RPMI8226 (cell line): ENCODE data around the gene PSMC6.
"Not testable (repeated sequence)": the region's sequence is repeated elsewhere in the genome, so short reads cannot be mapped to it uniquely, and the experiment has no call there.

Experiments used
- DNase-seq: peaks from one replicate; pipeline ENCODE4 v3.0.0-alpha.2; 2015

The PSMC6 gene

GRCh38 chr14:52723514-52724359 lies 16.7 kb downstream of the PSMC6 start:
- no peak for DNase-seq

DNA sequence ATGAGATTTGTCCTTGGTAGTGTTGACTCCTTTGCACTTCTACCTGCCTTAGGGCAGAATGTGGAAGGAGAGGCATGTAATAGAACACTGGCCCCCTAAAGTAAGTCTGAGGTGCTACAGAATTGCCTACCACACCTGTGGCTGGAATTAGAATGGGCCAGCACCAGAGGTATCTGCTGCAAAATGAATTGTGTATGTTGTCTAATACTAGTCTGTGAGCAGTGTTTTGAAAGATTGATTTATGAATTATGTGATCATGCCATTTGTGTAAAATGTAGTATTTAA lies 17.3 kb downstream of the PSMC6 start:
- DNase-seq: no peak

DNA sequence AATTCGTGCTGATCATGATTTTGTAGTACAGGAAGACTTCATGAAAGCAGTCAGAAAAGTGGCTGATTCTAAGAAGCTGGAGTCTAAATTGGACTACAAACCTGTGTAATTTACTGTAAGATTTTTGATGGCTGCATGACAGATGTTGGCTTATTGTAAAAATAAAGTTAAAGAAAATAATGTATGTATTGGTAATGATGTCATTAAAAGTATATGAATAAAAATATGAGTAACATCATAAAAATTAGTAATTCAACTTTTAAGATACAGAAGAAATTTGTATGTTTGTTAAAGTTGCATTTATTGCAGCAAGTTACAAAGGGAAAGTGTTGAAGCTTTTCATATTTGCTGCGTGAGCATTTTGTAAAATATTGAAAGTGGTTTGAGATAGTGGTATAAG lies 20.5 kb downstream of the PSMC6 start:
- DNase-seq: not testable (repeated sequence)

DNA sequence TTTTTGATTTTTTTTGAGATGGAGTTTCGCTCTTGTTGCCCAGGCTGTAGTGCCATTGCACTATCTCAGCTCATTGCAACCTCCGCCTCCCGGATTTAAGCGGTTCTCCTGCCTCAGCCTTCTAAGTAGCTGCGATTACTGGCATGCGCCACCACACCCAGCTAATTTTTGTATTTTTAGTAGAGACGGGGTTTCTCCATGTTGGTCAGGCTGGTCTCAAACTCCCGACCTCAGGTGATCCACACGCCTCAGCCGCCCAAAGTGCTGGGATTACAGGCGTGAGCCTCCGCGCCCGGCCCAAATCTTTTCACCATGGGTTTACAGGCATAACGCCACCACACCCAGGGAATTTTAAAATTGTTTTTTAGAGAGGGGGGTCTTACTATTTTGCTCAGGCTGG lies 22.0 kb downstream of the PSMC6 start:
- DNase-seq: not testable (repeated sequence)

DNA sequence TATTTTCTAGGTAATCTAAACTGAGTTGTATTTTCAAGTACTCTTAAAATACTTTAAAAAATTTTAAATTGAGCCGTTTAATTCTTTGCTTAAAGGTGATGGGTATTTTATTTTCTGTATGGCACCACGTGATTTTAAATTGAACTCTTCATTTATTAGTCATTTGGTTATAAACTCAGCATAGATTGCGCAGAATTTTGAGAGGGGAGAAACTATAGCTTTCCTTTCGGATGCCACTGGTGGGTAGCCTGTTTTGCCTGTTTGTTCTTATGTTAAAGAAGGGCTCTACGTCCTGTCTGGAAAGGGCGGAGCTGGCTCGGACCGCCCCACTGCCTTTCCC lies 22.6 kb downstream of the PSMC6 start:
- no peak for DNase-seq

GRCh38 chr14:52729925-52730708 lies 23.1 kb downstream of the PSMC6 start, which contains the start of gene STYX:
STYX (plus strand) TSS chr14:52730166; CDS start chr14:52730475, 309 bp downstream.
- peak; percentile 97 for DNase-seq

DNA sequence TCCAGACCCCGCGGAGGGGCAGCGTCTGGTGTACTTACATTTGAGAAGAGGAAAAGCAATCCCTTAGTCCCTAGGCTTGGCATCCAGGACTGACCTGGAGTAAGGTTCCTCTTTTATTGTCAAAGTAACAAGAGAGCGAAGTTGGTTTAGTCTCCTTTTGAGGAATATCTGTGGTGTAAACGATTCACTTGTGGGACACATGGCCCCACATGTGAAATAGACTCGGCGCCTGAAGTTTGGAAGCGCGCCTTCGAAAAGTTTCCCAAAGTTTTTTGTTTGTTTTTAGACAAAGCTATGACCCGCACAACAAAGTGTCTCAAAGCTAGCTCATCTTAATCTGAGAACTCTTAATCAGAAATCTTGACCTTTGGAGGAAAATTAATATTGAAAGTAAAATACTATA lies 23.7 kb downstream of the PSMC6 start:
- peak; percentile 29 for DNase-seq

- DNase-seq: no peak
These were observed 26.8 kb downstream of the PSMC6 start for GRCh38 chr14:52733824-52734223.

DNA sequence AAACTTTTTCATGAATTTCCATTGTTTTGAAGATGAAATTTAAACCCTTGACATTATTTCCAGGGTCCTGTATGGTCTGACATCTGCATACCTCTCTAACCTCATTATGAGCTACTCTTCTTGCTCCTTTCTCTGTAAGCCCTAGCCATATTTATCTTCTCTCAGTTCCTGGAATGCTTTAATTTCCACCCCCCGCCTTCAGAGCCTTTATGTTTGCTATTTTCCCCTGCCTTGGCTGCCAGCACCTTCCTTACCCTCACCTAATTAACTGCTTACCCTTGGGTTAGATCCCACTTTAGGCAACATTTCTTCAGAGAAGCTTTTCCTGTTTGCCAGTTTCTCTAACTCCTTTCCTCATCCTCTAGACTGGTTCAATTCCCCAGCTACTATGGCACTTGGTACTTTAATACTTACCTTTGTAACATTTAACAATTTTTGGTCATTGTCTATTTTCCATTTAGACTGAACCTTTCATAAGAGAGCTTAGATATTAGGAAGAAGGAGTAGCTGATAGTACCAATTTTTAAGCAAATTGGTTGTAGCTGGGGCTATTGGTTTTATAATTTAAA lies 29.0 kb downstream of the PSMC6 start:
- DNase-seq: no peak

DNA sequence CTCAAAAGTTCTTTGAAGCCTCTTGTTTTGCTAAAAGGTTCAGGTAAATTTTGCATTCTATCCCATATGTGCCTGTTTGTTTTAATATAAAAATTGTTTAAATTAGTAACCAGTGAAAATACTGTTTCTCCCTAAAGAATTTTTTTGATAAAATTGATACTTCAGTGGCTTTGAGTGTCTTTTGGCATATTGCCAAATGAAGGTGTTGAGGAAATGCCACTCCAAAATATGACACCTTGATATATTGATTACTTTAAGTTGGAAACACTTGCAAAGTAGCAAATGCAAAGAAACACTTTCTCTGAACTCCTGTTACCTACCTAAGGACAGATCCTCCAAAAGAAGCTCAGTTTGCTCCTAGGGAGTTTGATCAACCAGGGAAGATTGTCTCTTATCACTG lies 31.4 kb downstream of the PSMC6 start:
- no peak for DNase-seq

GRCh38 chr14:52740751-52741150 lies 33.8 kb downstream of the PSMC6 start:
- no peak for DNase-seq

GRCh38 chr14:52741865-52742264 lies 34.9 kb downstream of the PSMC6 start:
- no peak for DNase-seq

- no peak for DNase-seq
These were observed 41.8 kb downstream of the PSMC6 start for GRCh38 chr14:52748647-52749292.

DNA sequence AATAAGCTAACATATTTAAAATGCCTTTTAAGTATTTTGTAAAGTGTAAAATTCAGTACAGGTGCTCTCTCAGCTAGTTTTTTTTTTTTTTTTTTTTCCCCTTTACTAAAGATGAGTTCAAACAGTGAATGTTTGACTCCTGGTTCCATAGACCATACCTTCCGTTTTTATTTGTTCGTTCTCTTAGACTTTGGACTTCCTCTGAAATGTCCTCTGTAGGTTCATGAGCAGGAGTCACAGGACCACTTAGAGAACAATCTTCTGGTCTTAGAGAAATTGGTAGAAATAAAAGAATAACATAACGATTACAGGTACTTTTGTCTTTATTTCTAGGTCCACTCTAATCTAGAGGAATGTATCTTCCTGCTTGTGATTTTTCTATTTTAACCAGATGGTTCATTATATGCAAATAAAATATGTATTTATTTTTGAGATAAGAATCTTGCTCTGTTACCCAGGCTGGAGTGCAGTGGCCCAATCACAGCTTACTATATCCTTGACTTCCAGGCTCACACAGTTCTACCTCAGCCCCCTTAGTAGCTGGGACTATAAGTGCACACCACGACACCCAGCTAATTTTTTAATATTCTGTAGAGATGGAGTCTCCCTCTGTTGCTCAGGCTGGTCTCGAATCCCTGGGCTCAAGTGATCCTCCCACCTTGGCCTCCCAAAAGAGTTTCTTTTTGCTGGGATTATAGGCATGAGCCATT lies 48.8 kb downstream of the PSMC6 start:
- DNase-seq: no peak

DNA sequence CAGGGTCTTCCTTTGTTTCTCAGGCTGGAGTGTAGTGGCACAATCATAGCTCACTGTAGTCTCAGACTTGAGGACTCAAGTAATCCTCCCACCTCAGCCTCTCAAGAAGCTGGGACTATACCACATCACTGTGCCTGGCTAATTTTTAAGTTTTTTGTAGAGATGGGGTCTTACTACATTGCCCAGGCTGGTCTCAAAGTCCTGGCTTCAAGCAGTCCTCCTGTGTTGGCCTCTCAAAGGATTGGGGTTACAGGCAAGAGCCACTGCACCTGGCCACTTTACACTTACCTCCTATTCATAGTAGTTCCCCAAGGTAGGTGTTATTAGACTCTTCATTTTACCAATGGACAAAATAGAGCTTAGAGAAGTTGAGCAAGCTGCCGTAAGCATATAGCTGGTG lies 52.1 kb downstream of the PSMC6 start:
- DNase-seq: no peak

GRCh38 chr14:52762923-52763322 lies 55.9 kb downstream of the PSMC6 start:
- not testable (repeated sequence) for DNase-seq

DNA sequence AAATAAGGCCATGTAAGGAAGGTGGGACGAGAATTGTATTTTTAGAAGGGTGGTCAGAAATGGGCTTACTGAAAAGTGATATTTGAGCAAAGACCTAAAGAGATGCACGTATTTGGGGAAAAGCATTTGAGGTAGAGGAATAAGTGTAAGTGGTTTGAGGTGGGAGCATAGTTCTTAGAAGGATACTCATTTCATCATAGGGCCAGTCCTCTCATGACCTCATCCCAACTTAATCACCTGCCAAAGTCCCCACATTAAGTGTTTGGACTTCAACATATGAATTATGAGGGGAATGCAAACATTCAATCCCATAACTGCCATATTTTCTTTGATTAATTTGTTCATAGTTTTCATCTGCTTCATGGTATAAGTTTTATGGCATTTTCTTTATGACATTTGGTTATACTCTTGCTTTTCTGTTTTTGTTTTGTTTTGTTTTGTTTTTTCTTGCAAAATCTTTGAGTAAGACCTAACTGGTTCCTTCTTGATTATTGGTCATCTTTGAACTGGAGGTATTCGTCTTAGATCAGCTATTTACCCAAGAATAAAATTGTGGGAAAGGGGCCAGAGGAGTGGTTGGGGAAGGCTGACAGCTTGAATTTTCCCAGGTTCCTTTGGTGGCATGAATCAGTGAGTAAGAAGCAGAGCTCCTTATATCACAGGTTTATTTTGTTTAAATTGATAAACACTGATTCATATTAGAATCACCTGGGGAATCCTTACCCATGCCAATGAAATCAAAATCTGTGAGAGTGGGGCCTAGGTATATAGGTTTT lies 60.2 kb downstream of the PSMC6 start:
- DNase-seq: no peak

DNA sequence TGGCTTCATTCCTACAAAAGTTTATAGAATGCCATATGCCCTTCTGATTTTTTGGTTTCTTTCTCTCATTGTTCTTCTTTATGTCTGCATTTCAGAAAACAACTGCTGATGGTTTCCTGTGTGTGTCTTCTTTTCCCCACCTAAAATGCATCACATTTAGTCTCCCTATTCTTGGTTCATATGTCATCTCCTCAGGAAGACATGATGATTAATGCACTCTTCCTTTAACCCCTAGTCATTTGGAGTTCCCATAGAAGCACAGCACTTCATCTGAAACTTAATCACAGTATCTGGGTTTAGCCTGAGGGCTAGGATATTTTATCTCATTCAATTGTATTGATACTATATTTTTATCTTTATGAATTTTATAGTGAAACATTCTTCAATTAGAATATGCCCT lies 62.9 kb downstream of the PSMC6 start:
- no peak for DNase-seq

- DNase-seq: no peak
These were observed 69.8 kb downstream of the PSMC6 start for GRCh38 chr14:52776816-52777215.
